ENCODE data around the gene MRPS18B. TPM values are rescaled to one million over a fixed set of nuclear protein-coding genes. Genes with fewer than 3 reads are reported as not detected.
"Not testable (repeated sequence)": the region's sequence is repeated elsewhere in the genome, so short reads cannot be mapped to it uniquely, and the experiment has no call there.

The MRPS18B gene
- total RNA-seq, 2 donors from 2014 or later: 63.6 to 69.2 TPM

DNA sequence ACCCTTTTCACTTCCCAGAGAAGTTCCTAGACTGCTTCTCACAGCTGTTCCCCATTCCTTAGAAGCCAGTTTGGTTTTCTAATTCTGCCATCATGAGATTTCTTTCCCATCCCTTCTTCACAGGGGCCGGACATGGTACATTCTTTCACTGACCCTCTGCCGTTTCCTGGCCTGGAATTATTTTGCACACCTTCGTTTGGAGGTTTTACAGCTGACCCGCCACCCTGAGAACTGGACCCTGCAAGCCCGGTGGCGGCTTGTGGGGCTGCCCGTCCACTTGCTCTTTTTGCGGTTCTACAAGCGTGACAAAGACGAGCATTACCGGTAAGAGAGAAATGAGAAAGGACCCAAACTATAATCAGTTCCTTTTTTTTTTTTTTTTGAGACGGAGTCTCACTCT lies 33.5 kb downstream of the MRPS18B start:
- no peak overlapping the region for H3K27ac ChIP-seq
- H3K27me3 ChIP-seq (replicated peaks; ENCODE audit: insufficient read depth): no peaks in the 10 kb centered on the region
- H3K9me3 ChIP-seq: no peaks in the 10 kb centered on the region
- intact Hi-C loops (cut with DNase I): no loop called here
- H3K4me3 ChIP-seq: no peak overlapping the region
- WGBS: 84% methylated on average over 12 of the region's 12 CpGs
- TF ChIP-seq, protein P1, sequence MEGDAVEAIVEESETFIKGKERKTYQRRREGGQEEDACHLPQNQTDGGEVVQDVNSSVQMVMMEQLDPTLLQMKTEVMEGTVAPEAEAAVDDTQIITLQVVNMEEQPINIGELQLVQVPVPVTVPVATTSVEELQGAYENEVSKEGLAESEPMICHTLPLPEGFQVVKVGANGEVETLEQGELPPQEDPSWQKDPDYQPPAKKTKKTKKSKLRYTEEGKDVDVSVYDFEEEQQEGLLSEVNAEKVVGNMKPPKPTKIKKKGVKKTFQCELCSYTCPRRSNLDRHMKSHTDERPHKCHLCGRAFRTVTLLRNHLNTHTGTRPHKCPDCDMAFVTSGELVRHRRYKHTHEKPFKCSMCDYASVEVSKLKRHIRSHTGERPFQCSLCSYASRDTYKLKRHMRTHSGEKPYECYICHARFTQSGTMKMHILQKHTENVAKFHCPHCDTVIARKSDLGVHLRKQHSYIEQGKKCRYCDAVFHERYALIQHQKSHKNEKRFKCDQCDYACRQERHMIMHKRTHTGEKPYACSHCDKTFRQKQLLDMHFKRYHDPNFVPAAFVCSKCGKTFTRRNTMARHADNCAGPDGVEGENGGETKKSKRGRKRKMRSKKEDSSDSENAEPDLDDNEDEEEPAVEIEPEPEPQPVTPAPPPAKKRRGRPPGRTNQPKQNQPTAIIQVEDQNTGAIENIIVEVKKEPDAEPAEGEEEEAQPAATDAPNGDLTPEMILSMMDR (IDR thresholded peaks at IDR 0.05): no peak
- TF ChIP-seq POLR2A (IDR thresholded peaks at IDR 0.05): no peak
- no peak for TF ChIP-seq POLR2AphosphoS5 (IDR thresholded peaks at IDR 0.05)
- DNase-seq (ENCODE audit: low spot score): no peak
- peaks cover 14 to 27% of the 10 kb centered on the region in 2 donors for H3K36me3 ChIP-seq
- H3K4me1 ChIP-seq (replicated peaks): no peaks in the 10 kb centered on the region

- intact Hi-C loops (cut with DNase I): no loop called here
- no peak overlapping the region for H3K4me3 ChIP-seq
- no peak for DNase-seq (ENCODE audit: low spot score)
- TF ChIP-seq POLR2A (IDR thresholded peaks at IDR 0.05): no peak
- TF ChIP-seq POLR2AphosphoS5 (IDR thresholded peaks at IDR 0.05): no peak
- TF ChIP-seq, protein P1 (IDR thresholded peaks at IDR 0.05): no peak
- H3K27ac ChIP-seq: no peak overlapping the region
- no peaks in the 10 kb centered on the region for H3K27me3 ChIP-seq (replicated peaks; ENCODE audit: insufficient read depth)
- H3K36me3 ChIP-seq: peaks cover 20 to 47% of the 10 kb centered on the region in 2 donors
- H3K9me3 ChIP-seq: no peaks in the 10 kb centered on the region
- WGBS: 92% methylated on average over 19 of the region's 19 CpGs
- H3K4me1 ChIP-seq (replicated peaks): no peaks in the 10 kb centered on the region
Observed at GRCh38 chr6:30654798-30655742, 37.4 kb downstream of the MRPS18B start.

DNA sequence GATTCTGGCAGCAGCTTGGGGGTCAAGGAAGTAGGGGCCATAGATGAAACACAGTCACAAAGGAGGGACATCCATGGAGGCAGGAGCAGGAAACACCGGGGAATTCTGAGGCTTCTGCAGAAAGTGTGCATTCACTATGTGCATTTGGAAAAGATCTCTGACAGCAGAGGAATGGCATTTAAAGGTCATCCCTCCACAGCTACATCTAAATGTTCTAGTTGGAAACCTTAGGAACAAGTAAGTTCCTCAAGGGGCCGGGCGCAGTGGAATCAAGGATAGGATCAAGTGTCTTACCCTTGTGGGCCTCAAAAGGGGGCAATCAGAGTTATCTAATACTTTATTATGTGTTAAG lies 38.1 kb downstream of the MRPS18B start:
- Histone ChIP-seq H3K4me1 (replicated peaks) (no peaks in the 10 kb centered on the region), H3K9me3 (no peaks in the 10 kb centered on the region), H3K4me3 (no peak overlapping the region), H3K27me3 (replicated peaks; ENCODE audit: insufficient read depth) (no peaks in the 10 kb centered on the region), H3K36me3 (peaks cover 20 to 49% of the 10 kb centered on the region in 2 donors), H3K27ac (no peak overlapping the region)
- no peak for DNase-seq (ENCODE audit: low spot score)
- intact Hi-C loops (cut with DNase I): no loop called here
- WGBS: 99% methylated on average over 3 of the region's 3 CpGs
- TF ChIP-seq POLR2A (IDR thresholded peaks at IDR 0.05) (no peak), POLR2AphosphoS5 (IDR thresholded peaks at IDR 0.05) (no peak)
- TF ChIP-seq, protein P1 (IDR thresholded peaks at IDR 0.05): no peak

- TF ChIP-seq, protein P1 (IDR thresholded peaks at IDR 0.05): no peak
- TF ChIP-seq POLR2AphosphoS5 (IDR thresholded peaks at IDR 0.05) (no peak), POLR2A (IDR thresholded peaks at IDR 0.05) (no peak)
- Histone ChIP-seq H3K27ac (no peak overlapping the region), H3K36me3 (peaks cover 24 to 49% of the 10 kb centered on the region in 2 donors), H3K9me3 (no peaks in the 10 kb centered on the region), H3K4me1 (replicated peaks) (no peaks in the 10 kb centered on the region), H3K4me3 (no peak overlapping the region), H3K27me3 (replicated peaks; ENCODE audit: insufficient read depth) (no peaks in the 10 kb centered on the region)
- 76% methylated on average over 7 of the region's 7 CpGs for WGBS
- intact Hi-C loops (cut with DNase I): no loop called here
- DNase-seq (ENCODE audit: low spot score): no peak
Observed at GRCh38 chr6:30656513-30656912, 38.9 kb downstream of the MRPS18B start.

DNA sequence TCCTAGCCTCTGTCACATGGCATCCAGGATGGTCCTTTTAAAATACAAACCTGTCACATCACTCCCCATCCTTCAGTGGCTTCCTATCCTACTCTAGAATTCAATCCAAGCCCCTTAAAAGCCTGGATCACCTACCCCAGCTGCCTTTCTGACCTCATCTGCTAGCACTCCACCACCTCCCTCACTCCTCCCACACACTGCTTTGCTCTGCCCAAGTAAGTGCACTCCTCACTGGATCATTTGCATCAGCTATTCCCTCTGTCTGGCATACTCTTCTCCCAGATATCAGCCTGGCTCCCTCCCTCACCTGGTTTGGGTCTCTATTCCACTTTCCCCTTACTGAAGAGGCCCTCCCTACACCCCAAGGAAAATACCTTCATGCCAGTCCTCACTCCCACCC lies 39.8 kb downstream of the MRPS18B start:
- TF ChIP-seq POLR2AphosphoS5 (IDR thresholded peaks at IDR 0.05) (no peak), POLR2A (IDR thresholded peaks at IDR 0.05) (no peak)
- TF ChIP-seq, protein P1 (IDR thresholded peaks at IDR 0.05): no peak
- Histone ChIP-seq H3K36me3 (peaks cover 28 to 51% of the 10 kb centered on the region in 2 donors), H3K27me3 (replicated peaks; ENCODE audit: insufficient read depth) (no peaks in the 10 kb centered on the region), H3K27ac (no peak overlapping the region), H3K4me3 (no peak overlapping the region), H3K4me1 (replicated peaks) (no peaks in the 10 kb centered on the region), H3K9me3 (no peaks in the 10 kb centered on the region)
- DNase-seq (ENCODE audit: low spot score): no peak
- intact Hi-C loops (cut with DNase I): no loop called here

GRCh38 chr6:30657922-30658321 lies 40.3 kb downstream of the MRPS18B start:
- H3K4me3 ChIP-seq; H3K4me1 ChIP-seq (replicated peaks); H3K9me3 ChIP-seq; intact Hi-C loops (cut with DNase I); H3K27ac ChIP-seq; H3K27me3 ChIP-seq (replicated peaks; ENCODE audit: insufficient read depth); DNase-seq (ENCODE audit: low spot score): not testable (repeated sequence)
- WGBS: 96% methylated on average over 5 of the region's 5 CpGs
- H3K36me3 ChIP-seq: peaks cover 28 to 56% of the 10 kb centered on the region in 2 donors

All from prostate gland (tissue), 2 donors.